Liver (tissue), 3 donors: ENCODE results near the gene TMEM184A.

ENCODE experiments used
- ATF3 ChIP-seq: IDR thresholded peaks from 2 replicates; pipeline ENCODE4 v1.6.1; 2016; ENCODE audit warnings: antibody characterized with exemption
- CTCF ChIP-seq: fragments of 150-350 bp; IDR thresholded peaks from 2 replicates; pipeline ENCODE4 v1.5.1; 2017; ENCODE audit warnings: improper control_type of control experiment, low read depth, low read length; ENCODE audit not compliant: missing input control
- GABPA ChIP-seq, 2 donors: IDR thresholded peaks in 1 of 2; conservative IDR thresholded peaks in 1 of 2; 2 replicates each; pipeline ENCODE4 v1.6.1; 2016; ENCODE audit warnings: antibody characterized with exemption in 2 of 2, mild to moderate bottlenecking in 1 of 2, moderate library complexity in 1 of 2
- HNF4A ChIP-seq, 2 donors: conservative IDR thresholded peaks; 2 replicates each; pipeline ENCODE4 v1.6.1; 2016; ENCODE audit warnings: antibody characterized with exemption in 2 of 2, mild to moderate bottlenecking in 2 of 2
- MAX ChIP-seq: IDR thresholded peaks from 2 replicates; pipeline ENCODE4 v1.6.1; 2016; ENCODE audit warnings: antibody characterized with exemption
- RAD21 ChIP-seq, 2 donors: IDR thresholded peaks; 2 replicates each; pipeline ENCODE4 v1.6.1; 2016; ENCODE audit warnings: antibody characterized with exemption in 2 of 2, mild to moderate bottlenecking in 2 of 2
- REST ChIP-seq: IDR thresholded peaks from 2 replicates; pipeline ENCODE4 v1.6.1; 2016; ENCODE audit warnings: antibody characterized with exemption, mild to moderate bottlenecking
- SP1 ChIP-seq: IDR thresholded peaks from 2 replicates; pipeline ENCODE4 v1.6.1; 2018; ENCODE audit warnings: antibody characterized with exemption, mild to moderate bottlenecking
- TAF1 ChIP-seq: conservative IDR thresholded peaks from 2 replicates; pipeline ENCODE4 v1.6.1; 2016; ENCODE audit warnings: antibody characterized with exemption, mild to moderate bottlenecking
- YY1 ChIP-seq: IDR thresholded peaks from 2 replicates; pipeline ENCODE4 v1.6.1; 2016; ENCODE audit warnings: antibody characterized with exemption, mild to moderate bottlenecking
- ZBTB33 ChIP-seq: IDR thresholded peaks from 2 replicates; pipeline ENCODE4 v1.6.1; 2016; ENCODE audit warnings: antibody characterized with exemption
- donor health status: healthy.
- donor health status: healthy.

GRCh38 chr7:1520539-1521234 lies 35.3 kb downstream of the TMEM184A start:
- TF ChIP-seq CTCF: no peak
- no peak for TF ChIP-seq MAX
- no peak for TF ChIP-seq YY1
- TF ChIP-seq RAD21 (IDR thresholded peaks at IDR 0.05): no peak
- TF ChIP-seq HNF4A (conservative IDR thresholded peaks at IDR 0.05): no peak
- no peak for TF ChIP-seq GABPA (IDR thresholded peaks at IDR 0.05 in 1 of 2, conservative IDR thresholded peaks at IDR 0.05 in 1 of 2)
- TF ChIP-seq TAF1: no peak
- TF ChIP-seq ZBTB33: no peak
- no peak for TF ChIP-seq ATF3
- TF ChIP-seq REST: no peak
- no peak for TF ChIP-seq SP1
